Measurements from ENCODE around the gene FIBP. TPM values are rescaled to one million over a fixed set of nuclear protein-coding genes. Genes with fewer than 3 reads are reported as not detected.
A peak's percentile ranks its signal among the peaks of the same experiment; 100 is the strongest.
"Not testable (repeated sequence)": the region's sequence is repeated elsewhere in the genome, so short reads cannot be mapped to it uniquely, and the experiment has no call there.

Gene FIBP
- total RNA-seq, 1 donor from 2014 or later: 144 TPM

GRCh38 chr11:65895482-65895981 is 7.3 kb upstream of the FIBP start:
- no peak overlapping the region for H3K4me3 ChIP-seq (ENCODE audit: low read depth, low read length)
- TF ChIP-seq CTCF (IDR thresholded peaks at IDR 0.05; ENCODE audit: insufficient read depth, low read length, poor library complexity, severe bottlenecking): no peak
- no peaks in the 10 kb centered on the region for H3K36me3 ChIP-seq (ENCODE audit: control insufficient read depth, insufficient read depth, low read length)
- no peak for DNase-seq (ENCODE audit: low read depth)
- no peaks in the 10 kb centered on the region for H3K27me3 ChIP-seq (ENCODE audit: control insufficient read depth, insufficient read depth, low read length)

- Histone ChIP-seq H3K27me3 (ENCODE audit: control insufficient read depth, insufficient read depth, low read length) (no peaks in the 10 kb centered on the region), H3K4me3 (ENCODE audit: low read depth, low read length) (no peak overlapping the region), H3K36me3 (ENCODE audit: control insufficient read depth, insufficient read depth, low read length) (no peaks in the 10 kb centered on the region)
- no peak for DNase-seq (ENCODE audit: low read depth)
- TF ChIP-seq CTCF (IDR thresholded peaks at IDR 0.05; ENCODE audit: insufficient read depth, low read length, poor library complexity, severe bottlenecking): no peak
Observed at GRCh38 chr11:65894034-65894591, 5.8 kb upstream of the FIBP start.

DNA sequence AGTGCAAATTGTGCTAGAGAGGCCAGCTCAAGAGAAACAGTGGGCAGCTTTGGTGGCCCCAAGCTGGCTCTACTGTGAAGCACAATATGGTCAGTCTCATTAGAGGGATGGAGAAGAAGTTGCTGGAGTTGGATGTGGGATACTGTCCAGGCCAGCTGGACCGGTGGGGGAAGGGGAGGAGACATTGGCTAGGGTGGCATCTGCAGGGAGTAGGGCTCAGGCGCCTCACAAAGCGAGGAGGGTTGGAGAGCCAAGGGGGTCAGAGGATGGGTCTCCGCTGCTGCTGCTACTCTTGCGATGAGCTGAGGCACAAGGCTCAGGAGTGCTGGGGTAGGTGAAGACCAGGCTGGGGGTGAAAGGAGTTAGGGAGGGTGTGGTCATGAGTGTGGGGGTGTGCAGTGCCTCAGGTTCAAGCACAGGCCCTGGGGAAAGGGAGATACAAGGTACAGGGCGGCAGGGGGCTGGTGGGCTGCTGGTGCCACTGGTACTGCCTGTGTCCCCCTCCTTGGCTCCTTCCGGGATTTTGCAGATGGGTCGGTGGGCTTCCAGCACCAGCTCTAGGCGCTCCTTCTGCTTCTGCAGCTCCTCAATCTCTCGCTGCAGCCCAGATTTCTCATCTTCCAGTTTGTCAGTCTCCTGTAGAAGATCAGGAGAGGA is 4.5 kb upstream of the FIBP start:
- TF ChIP-seq CTCF (IDR thresholded peaks at IDR 0.05; ENCODE audit: insufficient read depth, low read length, poor library complexity, severe bottlenecking): no peak
- no peaks in the 10 kb centered on the region for H3K27me3 ChIP-seq (ENCODE audit: control insufficient read depth, insufficient read depth, low read length)
- no peaks in the 10 kb centered on the region for H3K36me3 ChIP-seq (ENCODE audit: control insufficient read depth, insufficient read depth, low read length)
- no peak overlapping the region for H3K4me3 ChIP-seq (ENCODE audit: low read depth, low read length)
- no peak for DNase-seq (ENCODE audit: low read depth)

DNA sequence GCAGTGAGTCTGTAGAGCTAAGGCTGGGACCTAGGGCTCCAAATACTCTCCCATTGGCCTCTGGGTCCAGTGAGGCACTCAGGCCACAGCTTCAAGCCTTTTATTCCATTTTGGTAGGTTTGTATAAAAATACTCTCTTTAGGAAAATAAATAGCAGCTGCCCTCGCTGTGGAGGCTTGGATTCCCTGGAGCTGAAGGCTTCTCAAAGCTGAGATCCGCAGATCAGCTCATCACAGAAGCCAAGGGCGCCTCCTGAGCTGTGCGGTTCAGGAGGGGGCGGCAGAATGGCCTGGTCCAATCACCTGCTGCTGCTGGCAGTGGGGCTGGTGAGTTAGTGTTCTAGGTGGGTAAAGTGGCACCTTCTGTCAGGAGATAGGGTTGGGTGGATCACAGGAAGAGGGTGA is 3.9 kb upstream of the FIBP start:
- not testable (repeated sequence) for H3K27me3 ChIP-seq (ENCODE audit: control insufficient read depth, insufficient read depth, low read length); H3K36me3 ChIP-seq (ENCODE audit: control insufficient read depth, insufficient read depth, low read length); DNase-seq (ENCODE audit: low read depth)
- H3K4me3 ChIP-seq (ENCODE audit: low read depth, low read length): peak overlapping the region; percentile 61

DNA sequence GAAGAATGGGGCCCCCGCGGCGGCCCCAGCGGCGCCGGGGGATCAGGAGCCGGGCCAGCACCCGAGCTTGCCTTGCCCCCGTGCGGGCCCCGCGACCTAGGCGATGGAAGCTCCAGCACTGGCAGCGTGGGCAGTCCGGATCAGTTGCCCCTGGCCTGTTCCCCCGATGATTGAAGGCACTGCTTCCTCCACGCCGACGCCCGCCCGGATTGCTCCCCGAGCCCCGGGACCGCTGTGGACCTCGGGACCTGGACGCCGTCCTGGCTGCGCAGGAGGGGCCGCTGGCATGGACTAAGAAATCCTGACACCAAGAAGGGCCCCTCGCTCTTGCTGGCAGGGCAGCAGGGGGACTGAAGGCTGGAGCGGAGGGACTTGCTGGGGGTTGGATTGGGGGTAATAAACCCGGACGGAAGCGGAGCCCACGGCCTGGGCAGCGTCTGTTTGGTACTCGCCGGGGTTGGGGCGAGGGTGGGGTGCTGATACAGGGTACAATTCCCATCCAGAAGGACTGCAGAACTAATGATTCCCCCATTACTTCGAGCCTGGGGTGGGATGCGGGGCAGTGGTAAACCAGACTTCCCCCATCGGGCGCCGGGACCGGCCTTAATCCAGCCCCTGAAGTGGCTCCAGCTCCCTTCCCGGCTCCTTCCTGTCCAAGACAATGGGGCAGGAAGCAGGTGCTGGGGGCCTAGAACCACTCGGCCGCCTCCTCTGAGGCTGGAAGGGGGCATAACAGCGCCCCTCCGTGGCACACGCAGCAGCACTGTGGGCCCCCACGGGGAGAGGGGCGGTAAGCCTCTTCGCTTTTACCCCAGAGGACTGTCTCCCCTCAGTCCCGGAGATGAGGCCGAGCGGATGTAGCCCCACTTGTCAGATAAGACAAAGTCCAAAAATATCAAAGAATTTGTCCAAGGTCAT is 3.2 kb upstream of the FIBP start:
- Histone ChIP-seq H3K4me3 (ENCODE audit: low read depth, low read length) (peak overlapping the region; percentile 61), H3K36me3 (ENCODE audit: control insufficient read depth, insufficient read depth, low read length) (no peaks in the 10 kb centered on the region), H3K27me3 (ENCODE audit: control insufficient read depth, insufficient read depth, low read length) (no peaks in the 10 kb centered on the region)
- no peak for DNase-seq (ENCODE audit: low read depth)
- TF ChIP-seq CTCF (IDR thresholded peaks at IDR 0.05; ENCODE audit: insufficient read depth, low read length, poor library complexity, severe bottlenecking): peak; percentile 23
